ENCODE data around the gene PATL2.
"Not testable (repeated sequence)": the region's sequence is repeated elsewhere in the genome, so short reads cannot be mapped to it uniquely, and the experiment has no call there.

PATL2 gene

DNA sequence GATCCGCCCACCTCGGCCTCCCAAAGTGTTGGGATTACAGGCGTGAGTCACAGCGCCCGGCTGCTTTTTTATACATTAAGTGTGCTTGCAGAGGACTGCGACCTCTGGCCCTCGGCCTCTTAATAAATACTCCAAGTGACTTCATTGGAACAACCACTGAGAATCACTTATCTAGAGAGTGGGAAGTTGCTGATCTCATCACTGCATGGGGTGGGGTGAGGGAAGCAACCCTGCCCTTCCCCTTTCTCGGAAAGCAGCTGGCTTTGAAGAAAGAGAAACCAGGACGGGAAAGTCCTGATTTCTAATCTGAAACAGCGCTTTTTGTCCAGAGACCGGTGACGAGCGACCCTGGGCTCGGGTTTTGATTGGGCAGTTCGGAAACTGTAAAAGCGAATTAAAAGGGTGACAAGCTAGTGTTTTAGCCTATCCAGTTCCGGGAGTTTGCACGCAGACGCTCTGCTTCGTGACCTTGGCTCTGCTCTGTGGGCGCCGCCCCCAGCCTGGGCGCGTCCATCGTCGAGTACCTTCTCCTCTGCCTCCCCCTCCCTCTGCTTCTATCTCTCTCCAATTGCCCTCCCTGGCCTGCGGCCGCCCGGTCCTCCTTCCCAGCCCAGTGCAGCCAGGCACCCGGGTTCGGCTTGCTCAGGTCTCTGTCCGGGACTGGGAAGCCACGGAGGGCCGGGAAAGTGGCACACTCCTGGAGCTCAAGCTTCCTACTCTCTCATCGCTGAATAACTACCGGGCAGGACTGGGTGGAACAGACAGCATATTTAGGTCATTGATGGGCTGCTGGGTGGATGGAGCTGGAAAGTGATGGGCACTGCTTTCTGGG lies 17.7 kb upstream of the PATL2 start:
- Histone ChIP-seq H3K4me3 (IDR thresholded peaks at IDR 0.05; ENCODE audit: insufficient read depth, low read depth, low read length) (no peak overlapping the region), H3K36me3 (ENCODE audit: insufficient read depth) (no peaks in the 10 kb centered on the region), H3K9ac (peak overlapping the region; percentile 63), H3K4me1 (ENCODE audit: low read depth, poor library complexity, severe bottlenecking) (peaks cover 64% of the 10 kb centered on the region), H3K79me2 (ENCODE audit: insufficient read depth, low read depth) (peaks cover 10% of the 10 kb centered on the region; the same call in 1 of the 2 replicates), H4K20me1 (ENCODE audit: insufficient read depth) (no peaks in the 10 kb centered on the region), H3K27me3 (ENCODE audit: insufficient read depth, low read depth) (no peaks in the 10 kb centered on the region), H3K27ac (peak overlapping the region; percentile 87), H3K4me2 (peak overlapping the region; percentile 88; the same call in 1 of the 2 replicates), H2AFZ (ENCODE audit: low read depth) (peak overlapping the region; percentile 84)
- TF ChIP-seq CTCF (conservative IDR thresholded peaks at IDR 0.05; ENCODE audit: low read depth, low read length): no peak

GRCh38 chr15:44728232-44728575 lies 17.1 kb upstream of the PATL2 start:
- not testable (repeated sequence) for H3K4me3 ChIP-seq (IDR thresholded peaks at IDR 0.05; ENCODE audit: insufficient read depth, low read depth, low read length); H4K20me1 ChIP-seq (ENCODE audit: insufficient read depth); H3K36me3 ChIP-seq (ENCODE audit: insufficient read depth); H3K79me2 ChIP-seq (ENCODE audit: insufficient read depth, low read depth); H3K27me3 ChIP-seq (ENCODE audit: insufficient read depth, low read depth)
- peak overlapping the region; percentile 44 for H2AFZ ChIP-seq (ENCODE audit: low read depth)
- H3K27ac ChIP-seq: peak overlapping the region; percentile 87
- peaks cover 66% of the 10 kb centered on the region for H3K4me1 ChIP-seq (ENCODE audit: low read depth, poor library complexity, severe bottlenecking)
- H3K4me2 ChIP-seq: peak overlapping the region; percentile 88
- peak overlapping the region; percentile 41 for H3K9ac ChIP-seq

DNA sequence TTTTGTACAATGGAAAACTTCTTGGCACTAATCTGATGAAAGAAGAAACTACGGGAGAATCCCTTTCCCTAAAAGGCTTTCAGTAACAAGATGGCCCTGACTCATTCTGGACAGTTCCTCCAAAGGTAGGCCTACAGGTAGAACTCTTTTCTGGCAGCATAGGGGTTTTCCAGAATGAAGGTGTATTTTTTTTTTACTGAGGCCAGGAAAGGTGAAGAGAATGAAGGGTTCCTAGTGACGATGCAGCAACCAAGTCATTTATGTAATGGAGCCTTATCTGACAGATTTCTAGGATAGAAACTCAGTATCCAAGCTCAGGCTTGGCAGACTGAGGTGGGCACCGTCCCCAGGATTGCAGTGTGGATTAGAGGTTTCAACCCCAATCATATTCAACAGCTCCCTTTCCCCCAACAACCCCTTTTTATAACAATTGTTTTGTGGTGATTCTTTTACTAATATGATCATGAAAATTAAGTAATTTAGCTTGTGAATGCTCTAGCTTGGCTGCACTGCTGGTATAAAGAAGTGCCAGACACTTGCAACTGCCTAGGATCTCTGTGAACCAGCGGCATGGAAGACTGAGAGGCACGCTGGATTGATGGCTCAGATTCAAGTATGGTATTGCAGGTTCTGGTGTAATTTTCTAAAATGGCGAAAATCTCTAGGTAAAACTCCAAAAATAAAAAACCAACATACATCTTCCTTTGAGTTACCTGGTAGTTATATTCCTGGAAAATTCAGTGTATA lies 16.5 kb upstream of the PATL2 start:
- peaks cover 10% of the 10 kb centered on the region; the same call in 1 of the 2 replicates for H3K79me2 ChIP-seq (ENCODE audit: insufficient read depth, low read depth)
- H3K9ac ChIP-seq: no peak overlapping the region
- no peak overlapping the region for H3K4me3 ChIP-seq (IDR thresholded peaks at IDR 0.05; ENCODE audit: insufficient read depth, low read depth, low read length)

GRCh38 chr15:44726568-44727484 lies 15.7 kb upstream of the PATL2 start:
- H3K4me3 ChIP-seq (IDR thresholded peaks at IDR 0.05; ENCODE audit: insufficient read depth, low read depth, low read length): no peak overlapping the region
- H4K20me1 ChIP-seq (ENCODE audit: insufficient read depth): no peaks in the 10 kb centered on the region
- peaks cover 10% of the 10 kb centered on the region; the same call in 1 of the 2 replicates for H3K79me2 ChIP-seq (ENCODE audit: insufficient read depth, low read depth)
- peak overlapping the region; percentile 62 for H3K9ac ChIP-seq
- H3K36me3 ChIP-seq (ENCODE audit: insufficient read depth): no peaks in the 10 kb centered on the region
- peak overlapping the region; percentile 88 for H3K4me2 ChIP-seq
- peak overlapping the region; percentile 64 for H2AFZ ChIP-seq (ENCODE audit: low read depth)
- H3K27ac ChIP-seq: peak overlapping the region; percentile 87
- TF ChIP-seq CTCF (conservative IDR thresholded peaks at IDR 0.05; ENCODE audit: low read depth, low read length): no peak
- no peaks in the 10 kb centered on the region for H3K27me3 ChIP-seq (ENCODE audit: insufficient read depth, low read depth)
- H3K4me1 ChIP-seq (ENCODE audit: low read depth, poor library complexity, severe bottlenecking): peaks cover 74% of the 10 kb centered on the region

More for the DNA sequence above, 16.5 kb upstream of the PATL2 start:
- Histone ChIP-seq H3K27me3 (ENCODE audit: insufficient read depth, low read depth) (no peaks in the 10 kb centered on the region), H3K36me3 (ENCODE audit: insufficient read depth) (no peaks in the 10 kb centered on the region), H4K20me1 (ENCODE audit: insufficient read depth) (no peaks in the 10 kb centered on the region), H3K27ac (peak overlapping the region; percentile 87), H2AFZ (ENCODE audit: low read depth) (no peak overlapping the region), H3K4me1 (ENCODE audit: low read depth, poor library complexity, severe bottlenecking) (peaks cover 66% of the 10 kb centered on the region), H3K4me2 (peak overlapping the region; percentile 88)
- no peak for TF ChIP-seq CTCF (conservative IDR thresholded peaks at IDR 0.05; ENCODE audit: low read depth, low read length)
